ENCODE measurements around the gene PET100.

The PET100 gene

GRCh38 chr19:7672522-7672921, 42.9 kb downstream of the PET100 start:
- H3K4me3 ChIP-seq (replicated peaks; ENCODE audit: low read depth, low read length): no peak overlapping the region
- no peak for TF ChIP-seq CTCF (IDR thresholded peaks at IDR 0.05; ENCODE audit: low read length, missing control alignments)
- DNase-seq (ENCODE audit: low read depth): no peak

DNA sequence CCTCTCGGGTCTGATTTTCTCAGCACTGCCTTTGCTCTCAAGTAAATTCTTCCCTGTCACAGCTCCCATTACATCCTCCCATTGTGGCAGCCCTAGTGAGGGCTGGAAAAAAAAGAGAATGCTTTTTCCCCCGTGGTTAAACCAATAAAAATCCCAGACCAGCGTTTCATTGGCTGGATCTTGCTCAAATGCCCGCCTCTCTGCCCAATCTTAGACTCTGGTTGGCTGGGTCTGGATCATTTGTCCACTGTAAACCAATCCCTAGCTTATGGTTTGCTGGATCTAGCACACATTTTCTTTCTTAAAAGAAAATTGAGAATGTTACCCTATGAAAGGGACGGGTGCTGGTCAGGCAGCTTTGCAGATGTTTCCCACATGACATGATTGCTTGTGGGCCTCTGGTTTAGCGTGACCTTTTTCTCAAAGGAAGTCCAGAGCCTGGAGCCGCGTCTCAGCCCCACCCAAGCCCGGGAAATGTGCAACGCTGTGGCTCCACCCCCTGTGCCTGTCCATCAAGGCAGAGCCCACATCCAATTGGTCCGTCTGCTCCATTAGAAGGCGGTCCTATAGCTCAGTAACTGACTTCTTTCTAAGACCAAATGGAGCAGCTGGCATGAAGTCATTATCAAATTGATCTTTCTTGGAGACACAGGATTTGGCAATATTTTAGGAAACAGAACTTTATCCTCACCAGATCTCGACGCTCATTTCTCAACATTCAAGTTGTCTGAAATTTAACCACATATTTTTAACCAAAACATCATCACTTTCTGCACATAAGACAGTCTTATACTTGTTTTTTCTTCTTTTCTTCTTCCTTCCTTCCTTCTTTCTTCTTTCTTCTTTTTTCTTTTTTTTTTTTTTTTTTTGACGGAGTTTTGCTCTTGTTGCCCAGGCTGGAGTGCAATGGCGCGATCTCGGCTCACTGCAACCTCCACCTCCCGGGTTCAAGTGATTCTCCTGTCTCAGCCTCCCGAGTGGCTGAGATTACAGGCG, 44.7 kb downstream of the PET100 start:
- peak; percentile 55 for DNase-seq (ENCODE audit: low read depth)
- no peak for TF ChIP-seq CTCF (IDR thresholded peaks at IDR 0.05; ENCODE audit: low read length, missing control alignments)
- H3K4me3 ChIP-seq (replicated peaks; ENCODE audit: low read depth, low read length): no peak overlapping the region

- no peak for DNase-seq (ENCODE audit: low read depth)
- no peak for TF ChIP-seq CTCF (IDR thresholded peaks at IDR 0.05; ENCODE audit: low read length, missing control alignments)
- no peak overlapping the region for H3K4me3 ChIP-seq (replicated peaks; ENCODE audit: low read depth, low read length)
Observed at GRCh38 chr19:7676376-7676775, 46.8 kb downstream of the PET100 start.

- no peak for DNase-seq (ENCODE audit: low read depth)
- no peak within 1 kb of the TSS for H3K4me3 ChIP-seq (replicated peaks; ENCODE audit: low read depth, low read length)
- TF ChIP-seq CTCF (IDR thresholded peaks at IDR 0.05; ENCODE audit: low read length, missing control alignments): no peak
Observed at GRCh38 chr19:7676854-7677253, 47.3 kb downstream of the PET100 start, which contains the start of gene MCEMP1. Gene MCEMP1, plus strand, starts transcription at chr19:7677090. Its CDS starts 31 bp downstream, at chr19:7677121.

- no peak overlapping the region for H3K4me3 ChIP-seq (replicated peaks; ENCODE audit: low read depth, low read length)
- no peak for DNase-seq (ENCODE audit: low read depth)
- TF ChIP-seq CTCF (IDR thresholded peaks at IDR 0.05; ENCODE audit: low read length, missing control alignments): no peak
Observed at GRCh38 chr19:7677669-7678311, 48.2 kb downstream of the PET100 start.

DNA sequence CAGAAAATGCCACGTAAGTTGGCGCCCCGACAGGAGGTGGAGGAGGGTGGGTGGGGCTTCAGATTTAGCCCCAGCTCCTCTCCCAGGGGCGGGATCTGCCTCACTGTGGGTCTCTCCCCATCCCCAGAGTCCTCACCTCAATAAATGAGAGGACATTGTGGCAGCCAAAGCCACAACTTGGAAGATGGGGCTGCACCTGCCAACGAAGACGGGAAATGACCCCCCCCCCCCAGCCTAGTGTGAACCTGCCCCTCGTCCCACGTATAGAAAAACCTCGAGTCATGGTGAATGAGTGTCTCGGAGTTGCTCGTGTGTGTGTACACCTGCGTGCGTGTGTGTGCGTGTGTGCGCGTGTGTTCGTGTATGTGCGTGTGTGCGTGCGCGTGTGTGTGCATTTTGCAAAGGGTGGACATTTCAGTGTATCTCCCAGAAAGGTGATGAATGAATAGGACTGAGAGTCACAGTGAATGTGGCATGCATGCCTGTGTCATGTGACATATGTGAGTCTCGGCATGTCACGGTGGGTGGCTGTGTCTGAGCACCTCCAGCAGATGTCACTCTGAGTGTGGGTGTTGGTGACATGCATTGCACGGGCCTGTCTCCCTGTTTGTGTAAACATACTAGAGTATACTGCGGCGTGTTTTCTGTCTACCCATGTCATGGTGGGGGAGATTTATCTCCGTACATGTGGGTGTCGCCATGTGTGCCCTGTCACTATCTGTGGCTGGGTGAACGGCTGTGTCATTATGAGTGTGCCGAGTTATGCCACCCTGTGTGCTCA, 49.6 kb downstream of the PET100 start:
- DNase-seq (ENCODE audit: low read depth): no peak
- H3K4me3 ChIP-seq (replicated peaks; ENCODE audit: low read depth, low read length): no peak overlapping the region
- no peak for TF ChIP-seq CTCF (IDR thresholded peaks at IDR 0.05; ENCODE audit: low read length, missing control alignments)

Data from fibroblast of pulmonary artery (primary cell).